K562 (cell line): Measurements from ENCODE around the gene UQCR11. TPM values are rescaled to one million over a fixed set of nuclear protein-coding genes. Genes with fewer than 3 reads are reported as not detected.

Experiments used
- ATAC-seq: fragments of 200-7000 bp; cut with Tn5 transposase; 3 replicates; pipeline ENCODE4 v1.9.1; 2020; ENCODE audit warnings: moderate library complexity
- BruUV-seq: library from RNA; stranded (reverse); fragments of 400-500 nt; replicated peaks from 2 replicates; lab custom pipeline; 2021; lab: Mats Ljungman, UMichigan
- CTCF ChIA-PET: fragments of 300-600 bp; formaldehyde crosslinking; extraction: SDS; loops from one replicate; lab custom pipeline; 2021; ENCODE audit warnings: low intra/inter-chr PET ratio; lab: Yijun Ruan, JAX
- POLR2A ChIA-PET: fragments of 300-600, 350-650 bp; sonication (Branson Sonifier 250); formaldehyde crosslinking; extraction: SDS; loops from one replicate; lab custom pipeline; 2021; ENCODE audit warnings: antibody characterized with exemption, inconsistent platforms; lab: Yijun Ruan, JAX
- DNase-seq, 4 experiments: peaks; one replicate each; pipeline versions ENCODE4 v3.0.0 to v3.0.0-alpha.2; 2011 to 2018; ENCODE audit warnings: low spot score in 3 of 4, mixed read lengths in 3 of 4; ENCODE audit errors: extremely low read depth in 1 of 4
- FAIRE-seq: peaks from 2 replicates; lab custom pipeline; 2011; peaks lifted over from hg19 to GRCh38; lab: Jason Lieb, UNC
- H2AFZ ChIP-seq: 2 replicates; pipeline ENCODE4 v1.6.0; 2011; ENCODE audit warnings: low read depth, low read length, control low read depth, inconsistent platforms
- H3K27ac ChIP-seq: fragments of 200-600 bp; 3 replicates; pipeline ENCODE4 v1.8.0; 2011; ENCODE audit warnings: low read depth, mild to moderate bottlenecking, control low read depth, inconsistent platforms, low read length, moderate library complexity, mixed read lengths; ENCODE audit errors: extremely low read depth
- H3K27me3 ChIP-seq, 2 experiments: fragments of 300-600 bp in 1 of 2; 2 replicates in 1 of 2; 3 replicates in 1 of 2; pipeline versions ENCODE4 v1.6.0 to v1.8.0; 2011; ENCODE audit warnings: inconsistent platforms in 2 of 2, low read length in 2 of 2, mild to moderate bottlenecking in 1 of 2, mixed read lengths in 1 of 2, moderate library complexity in 1 of 2; ENCODE audit not compliant: control insufficient read depth in 2 of 2, insufficient read depth in 2 of 2
- H3K36me3 ChIP-seq: fragments of 300-600 bp; 3 replicates; pipeline ENCODE4 v1.8.0; 2011; ENCODE audit warnings: mild to moderate bottlenecking, low read length, inconsistent platforms; ENCODE audit not compliant: control insufficient read depth, insufficient read depth
- H3K4me1 ChIP-seq, 2 experiments: fragments of 200-600 bp in 1 of 2; replicated peaks in 1 of 2; 2 replicates in 1 of 2; 3 replicates in 1 of 2; pipeline versions ENCODE4 v1.5.1 to v1.8.0; 2011; ENCODE audit warnings: inconsistent platforms in 2 of 2, low read length in 2 of 2, mild to moderate bottlenecking in 1 of 2, mixed read lengths in 1 of 2, moderate library complexity in 1 of 2; ENCODE audit not compliant: control insufficient read depth in 2 of 2, insufficient read depth in 2 of 2
- H3K4me2 ChIP-seq: 2 replicates; pipeline ENCODE4 v1.6.1; 2011; ENCODE audit warnings: low read length, control low read depth, inconsistent platforms, mixed read lengths; ENCODE audit not compliant: insufficient read depth
- H3K4me3 ChIP-seq: fragments of 200-600 bp; sonication (generic), shearing (Covaris generic); 2 replicates; pipeline ENCODE4 v1.5.1; 2016; ENCODE audit warnings: control low read depth, inconsistent platforms
- H3K79me2 ChIP-seq: fragments of 200-600 bp; 3 replicates; pipeline ENCODE4 v1.8.0; 2011; ENCODE audit warnings: low read length, inconsistent platforms; ENCODE audit not compliant: control insufficient read depth, insufficient read depth
- H3K9ac ChIP-seq, 2 experiments: 2 replicates each; pipeline versions ENCODE4 v1.6.0 to v1.6.1; 2011; ENCODE audit warnings: low read depth in 2 of 2, low read length in 2 of 2, control low read depth in 1 of 2, inconsistent platforms in 1 of 2, mild to moderate bottlenecking in 1 of 2, mixed read lengths in 1 of 2; ENCODE audit not compliant: insufficient read depth in 1 of 2
- H3K9me1 ChIP-seq: one replicate; pipeline ENCODE4 v1.6.0; 2011; ENCODE audit warnings: inconsistent platforms, mild to moderate bottlenecking, low read length, moderate library complexity; ENCODE audit not compliant: control insufficient read depth, insufficient read depth
- H3K9me3 ChIP-seq: replicated peaks from 2 replicates; pipeline ENCODE4 v1.5.1; 2011; ENCODE audit warnings: low read depth, low read length, inconsistent platforms; ENCODE audit not compliant: control insufficient read depth, insufficient read depth
- H4K20me1 ChIP-seq: replicated peaks from 2 replicates; pipeline ENCODE4 v1.6.1; 2011; ENCODE audit warnings: low read length, inconsistent platforms, mixed read lengths; ENCODE audit not compliant: control insufficient read depth, insufficient read depth
- CCNT2 ChIP-seq: IDR thresholded peaks from 2 replicates; pipeline ENCODE4 v1.6.1; 2011; ENCODE audit warnings: borderline replicate concordance, low read depth, mild to moderate bottlenecking, moderate library complexity, mixed read lengths, low read length; ENCODE audit not compliant: insufficient read length; ENCODE audit errors: extremely low read depth
- CEBPB ChIP-seq: fragments of 450-650 bp; IDR thresholded peaks from 2 replicates; pipeline ENCODE4 v1.6.1; 2016; ENCODE audit warnings: missing genetic modification characterization, missing compliant biosample characterization
- CEBPG ChIP-seq, 3 experiments: fragments of 200-800 bp in 1 of 3; sonication (Bioruptor generic) in 1 of 3; sonication (generic) in 1 of 3; formaldehyde crosslinking in 1 of 3; IDR thresholded peaks in 2 of 3; conservative IDR thresholded peaks in 1 of 3; 2 replicates each; pipeline versions ENCODE4 v1.6.1 to v1.8.0; 2016 to 2022; ENCODE audit warnings: missing compliant biosample characterization in 2 of 3, missing genetic modification characterization in 2 of 3, mild to moderate bottlenecking in 1 of 3, missing genetic modification reagents in 1 of 3
- NCOR1 ChIP-seq: fragments of 450-650 bp; IDR thresholded peaks from 2 replicates; pipeline ENCODE4 v1.6.1; 2016; ENCODE audit warnings: mild to moderate bottlenecking, moderate library complexity
- TRIM24 ChIP-seq, 2 experiments: fragments of 450-650 bp; IDR thresholded peaks; 2 replicates each; pipeline ENCODE4 v1.6.1; 2016
- ZNF3 ChIP-seq: fragments of 250-450 bp; sonication (Bioruptor Pico); IDR thresholded peaks from 2 replicates; pipeline ENCODE4 v1.5.0; 2021; ENCODE audit warnings: mild to moderate bottlenecking, moderate library complexity
- ZNF347 ChIP-seq: fragments of 450-650 bp; formaldehyde crosslinking; IDR thresholded peaks from 2 replicates; pipeline ENCODE4 v1.4.0; 2020; ENCODE audit warnings: low read depth, mild to moderate bottlenecking, moderate library complexity
- ZNF644 ChIP-seq: fragments of 200-800 bp; sonication (Bioruptor generic); IDR thresholded peaks from 2 replicates; pipeline ENCODE4 v1.6.1; 2016; ENCODE audit warnings: low read depth, missing genetic modification characterization, missing compliant biosample characterization
- WGBS: fragments of 100-300 bp; shearing (Covaris generic); methylation state at CpG from one replicate; pipeline ENCODE4 v1.1.6; 2016; ENCODE audit warnings: low coverage, mixed read lengths; ENCODE audit not compliant: insufficient coverage; ENCODE audit errors: missing lambda C conversion rate; 5-methylcytosine and 5-hydroxymethylcytosine counted together
- in situ Hi-C: fragments of 300-500 bp; cut with MboI; formaldehyde crosslinking; loops from 4 replicates; pipeline ENCODE4 v1.15.0; 2018; ENCODE audit warnings: inconsistent platforms, mixed read lengths
- intact Hi-C: fragments of 100-400 bp; cut with micrococcal nuclease; formaldehyde crosslinking; loops from 2 replicates; pipeline ENCODE4 v1.14.2; 2022
- polyA plus RNA-seq, 8 experiments: library from polyadenylated mRNA; depleted of rRNA in 4 of 8; stranded (reverse) in 5 of 8; unstranded in 3 of 8; fragments of >200 nt; fragmentation: Nextera tagmentation in 2 of 8; fragmentation: Illumina TruSeq in 1 of 8; extraction: Ambion mirVana in 2 of 8; extraction: Trizol in 1 of 8; gene quantifications; 2 replicates each; pipeline versions ENCODE4 v1.2.1 to v1.2.3, GENCODE V29; 2011 to 2014; ENCODE audit warnings: inconsistent platforms in 1 of 8, missing spikeins in 1 of 8
- total RNA-seq, 7 experiments: library from RNA; depleted of rRNA in 6 of 7; stranded (reverse); fragments of >200 nt in 6 of 7; fragmentation: Illumina TruSeq in 2 of 7; extraction: Trizol in 2 of 7; gene quantifications; 2 replicates each; pipeline versions ENCODE4 v1.2.1 to v1.2.3, GENCODE V29; 2011 to 2021; ENCODE audit warnings: low replicate concordance in 1 of 7
- TF ChIP-seq, protein P1 (sequence below), 2 experiments: fragments of 450-650 bp in 1 of 2; sonication (generic) in 1 of 2; formaldehyde crosslinking in 1 of 2; IDR thresholded peaks in 1 of 2; conservative IDR thresholded peaks in 1 of 2; 2 replicates each; pipeline versions ENCODE4 v1.6.1 to v1.8.1; 2016 to 2023; ENCODE audit warnings: mild to moderate bottlenecking in 2 of 2, moderate library complexity in 2 of 2, inconsistent platforms in 1 of 2, missing genetic modification reagents in 1 of 2

Gene UQCR11
- total and polyA plus RNA-seq, 9 of the 15 experiments (the other 6 are each of a cell fraction or from before 2014, with no cell fraction given) = 57.6 to 394 (median 259) TPM

DNA sequence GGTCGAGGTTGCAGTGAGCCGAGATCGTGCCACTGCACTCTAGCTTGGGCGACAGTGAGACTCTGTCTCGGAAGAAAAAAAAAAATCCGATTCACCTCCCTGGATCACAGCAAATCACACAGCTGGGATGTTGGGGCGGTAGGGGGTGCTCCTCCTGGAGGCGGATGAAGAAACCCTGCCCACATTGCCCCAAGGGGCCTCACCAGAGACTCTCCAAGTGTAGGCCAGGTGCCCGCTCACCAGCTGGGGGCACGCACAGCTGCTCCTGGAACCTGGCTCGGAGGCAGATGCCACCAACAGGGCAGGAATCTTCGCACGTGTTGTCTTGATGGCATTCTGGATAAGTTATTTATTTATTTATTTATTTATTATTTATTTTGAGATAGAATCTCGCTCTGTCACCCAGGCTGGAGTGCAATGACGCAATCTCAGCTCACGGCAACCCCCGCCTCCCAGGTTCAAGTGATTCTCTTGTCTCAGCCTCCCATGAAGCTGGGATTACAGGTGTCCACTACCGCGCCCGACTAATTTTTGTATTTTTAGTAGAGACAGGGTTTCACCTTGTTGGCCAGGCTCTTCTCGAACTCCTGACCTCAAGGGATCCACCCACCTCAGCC lies 3.1 kb downstream of the UQCR11 start:
- peaks cover 71% of the 10 kb centered on the region for H3K79me2 ChIP-seq
- 79% methylated on average over 21 of the region's 21 CpGs for WGBS
- H3K27me3 ChIP-seq = no peaks in the 10 kb centered on the region

More for the DNA sequence above, 3.1 kb downstream of the UQCR11 start:
- Histone ChIP-seq H3K36me3 (peaks cover 56% of the 10 kb centered on the region), H3K27ac (peak overlapping the region; percentile 60; the same call in 1 of the 3 replicates), H3K4me2 (peak overlapping the region; percentile 12; the same call in 1 of the 2 replicates), H3K4me3 (no peak overlapping the region), H3K9me3 (no peaks in the 10 kb centered on the region), H3K9me1 (peaks cover 3% of the 10 kb centered on the region), H3K9ac (no peak overlapping the region), H3K4me1 (peaks cover 29 to 77% of the 10 kb centered on the region in 2 experiments), H4K20me1 (peaks cover 18% of the 10 kb centered on the region), H2AFZ (no peak overlapping the region)
- intact Hi-C loops = loop anchor here (10.0 kb wide), 1 partner anchor 57 kb away; no protein-coding TSS in a partner anchor
- no TSS peak for BruUV-seq
- POLR2A ChIA-PET = interaction anchor here (0.7 to 3.2 kb wide), 2 partner anchors 12 to 239 kb away, joined by 5 to 17 read pairs; no protein-coding TSS in a partner anchor
- TF ChIP-seq TRIM24 (IDR thresholded peaks at IDR 0.05) = 0 out of 4 replicates have a peak, but pooled peaks of 1 of the 2 experiments have one; percentile 15
- TF ChIP-seq CEBPG (CRISPR knock-in tag; IDR thresholded peaks at IDR 0.05) = peak; percentile 32; the same call in 1 of the 2 replicates
- peak; percentile 17 to 51; a peak in 2 of 4 replicates for TF ChIP-seq CEBPG (tag; conservative IDR thresholded peaks at IDR 0.05 in 1 of 2, IDR thresholded peaks at IDR 0.05 in 1 of 2)
- TF ChIP-seq, protein P1, sequence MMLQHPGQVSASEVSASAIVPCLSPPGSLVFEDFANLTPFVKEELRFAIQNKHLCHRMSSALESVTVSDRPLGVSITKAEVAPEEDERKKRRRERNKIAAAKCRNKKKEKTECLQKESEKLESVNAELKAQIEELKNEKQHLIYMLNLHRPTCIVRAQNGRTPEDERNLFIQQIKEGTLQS (IDR thresholded peaks at IDR 0.05) = peak; percentile 56; the same call in 1 of the 2 replicates
- TF ChIP-seq, protein P1 (CRISPR knock-in tag; conservative IDR thresholded peaks at IDR 0.05) = no peak
- TF ChIP-seq ZNF3 (CRISPR knock-in tag) = no peak
- TF ChIP-seq NCOR1 = no peak
- TF ChIP-seq ZNF347 (CRISPR knock-in tag) = no peak
- no peak for TF ChIP-seq ZNF644 (tag)
- TF ChIP-seq CEBPB = peak; percentile 69
- no peak for TF ChIP-seq CCNT2
- DNase-seq = no peak
- in situ Hi-C loops = no loop called here
- CTCF ChIA-PET = no interaction called here
- no peak for ATAC-seq
- FAIRE-seq = no peak
